Suprapubic skin (tissue), 4 donors: ENCODE data around the gene ATP6V0E1. TPM values are rescaled to one million over a fixed set of nuclear protein-coding genes. Genes with fewer than 3 reads are reported as not detected.
"Not testable (repeated sequence)": the region's sequence is repeated elsewhere in the genome, so short reads cannot be mapped to it uniquely, and the experiment has no call there.

Experiments
- DNase-seq, 2 donors: peaks; one replicate each; pipeline ENCODE4 v3.0.0-alpha.2; 2019; ENCODE audit warnings: low spot score in 2 of 2
- H3K27ac ChIP-seq: fragments of 200-600 bp; sonication (generic); one replicate; pipeline ENCODE4 v1.5.1; 2019
- H3K27me3 ChIP-seq: fragments of 200-600 bp; sonication (generic); one replicate; pipeline ENCODE4 v1.5.1; 2019
- H3K36me3 ChIP-seq: fragments of 200-600 bp; sonication (generic); one replicate; pipeline ENCODE4 v1.5.1; 2019
- H3K4me1 ChIP-seq: fragments of 200-600 bp; sonication (generic); one replicate; pipeline ENCODE4 v1.5.1; 2019
- H3K4me3 ChIP-seq: fragments of 200-600 bp; sonication (generic); one replicate; pipeline ENCODE4 v1.5.1; 2019; ENCODE audit warnings: mild to moderate bottlenecking
- H3K9me3 ChIP-seq: fragments of 200-600 bp; sonication (generic); one replicate; pipeline ENCODE4 v1.5.1; 2019
- CTCF ChIP-seq, 2 donors: fragments of 200-600 bp in 1 of 2; fragments of 450-650 bp in 1 of 2; sonication (generic) in 1 of 2; IDR thresholded peaks; one replicate each; pipeline ENCODE4 v1.5.1; 2016 to 2019; ENCODE audit warnings: antibody characterized with exemption in 2 of 2, mild to moderate bottlenecking in 1 of 2, moderate library complexity in 1 of 2
- EP300 ChIP-seq: sonication (generic); formaldehyde crosslinking; IDR thresholded peaks from one replicate; pipeline ENCODE4 v1.6.1; 2017; ENCODE audit warnings: antibody characterized with exemption
- POLR2A ChIP-seq, 2 donors: fragments of 450-650 bp; IDR thresholded peaks; one replicate each; pipeline ENCODE4 v1.6.1; 2017; ENCODE audit warnings: antibody characterized with exemption in 2 of 2, mild to moderate bottlenecking in 2 of 2, moderate library complexity in 2 of 2
- POLR2AphosphoS5 ChIP-seq, 3 donors: sonication (generic); formaldehyde crosslinking; IDR thresholded peaks; one replicate each; pipeline ENCODE4 v1.6.1; 2017; ENCODE audit warnings: antibody characterized with exemption in 3 of 3
- WGBS: methylation state at CpG from one replicate; pipeline ENCODE4 v1.1.5; 2018; 5-methylcytosine and 5-hydroxymethylcytosine counted together
- total RNA-seq, 4 donors: library from RNA; depleted of rRNA; stranded (reverse); fragments of >200 nt; gene quantifications; one replicate each; pipeline ENCODE4 v1.1.0, GENCODE V29; 2016

The ATP6V0E1 gene
- total RNA-seq, 4 donors from 2014 or later = 73.7 to 91.3 (median 82.1) TPM

GRCh38 chr5:173075137-173075843 lies 91.7 kb downstream of the ATP6V0E1 start:
- Histone ChIP-seq H3K27ac (no peak overlapping the region), H3K4me3 (no peak overlapping the region), H3K9me3 (no peaks in the 10 kb centered on the region), H3K4me1 (peaks cover 7% of the 10 kb centered on the region), H3K27me3 (no peaks in the 10 kb centered on the region), H3K36me3 (no peaks in the 10 kb centered on the region)
- DNase-seq = no peak
- 71% methylated on average over 5 of the region's 5 CpGs for WGBS
- no peak for TF ChIP-seq EP300
- TF ChIP-seq POLR2A (IDR thresholded peaks at IDR 0.05) = no peak
- no peak for TF ChIP-seq CTCF (IDR thresholded peaks at IDR 0.05)
- TF ChIP-seq POLR2AphosphoS5 (IDR thresholded peaks at IDR 0.05) = no peak

- TF ChIP-seq CTCF (IDR thresholded peaks at IDR 0.05) (no peak), POLR2A (IDR thresholded peaks at IDR 0.05) (no peak), POLR2AphosphoS5 (IDR thresholded peaks at IDR 0.05) (no peak), EP300 (no peak)
- no peaks in the 10 kb centered on the region for H3K9me3 ChIP-seq
- H3K4me3 ChIP-seq = no peak overlapping the region
- no peaks in the 10 kb centered on the region for H3K27me3 ChIP-seq
- no peaks in the 10 kb centered on the region for H3K36me3 ChIP-seq
- 92% methylated on average over 5 of the region's 5 CpGs for WGBS
- peaks cover 7% of the 10 kb centered on the region for H3K4me1 ChIP-seq
- DNase-seq = no peak
- no peak overlapping the region for H3K27ac ChIP-seq
These were observed 92.4 kb downstream of the ATP6V0E1 start for GRCh38 chr5:173075970-173076369.

- H3K9me3 ChIP-seq, DNase-seq, H3K4me1 ChIP-seq, H3K27ac ChIP-seq, H3K4me3 ChIP-seq, H3K36me3 ChIP-seq, H3K27me3 ChIP-seq: not testable (repeated sequence)
- 90% methylated on average over 4 of the region's 4 CpGs for WGBS
These were observed 92.9 kb downstream of the ATP6V0E1 start for GRCh38 chr5:173076471-173076870.

- no peak for TF ChIP-seq POLR2A (IDR thresholded peaks at IDR 0.05)
- no peak for TF ChIP-seq EP300
- no peak for TF ChIP-seq CTCF (IDR thresholded peaks at IDR 0.05)
- TF ChIP-seq POLR2AphosphoS5 (IDR thresholded peaks at IDR 0.05) = no peak
- H3K27ac ChIP-seq = no peak overlapping the region
- peaks cover 7% of the 10 kb centered on the region for H3K4me1 ChIP-seq
- H3K4me3 ChIP-seq = no peak overlapping the region
- 73% methylated on average over 3 of the region's 3 CpGs for WGBS
- no peaks in the 10 kb centered on the region for H3K27me3 ChIP-seq
- DNase-seq = no peak
- H3K9me3 ChIP-seq = no peaks in the 10 kb centered on the region
- peaks cover 8% of the 10 kb centered on the region for H3K36me3 ChIP-seq
These were observed 95.3 kb downstream of the ATP6V0E1 start for GRCh38 chr5:173078878-173079277.

Other genes starting within 250 kb of the ATP6V0E1 start
- gene DUSP1, start 212.6 kb upstream of the ATP6V0E1 start, total RNA-seq = 1,000 to 10,000 TPM; 1,246 to 2,948 (median 1,762) TPM
- 100 to 1,000 TPM in 1 of 4 donors, 10 to 100 TPM in 3; 81.2 to 106 (median 91.8) TPM for gene ERGIC1, start 149.5 kb upstream of the ATP6V0E1 start, total RNA-seq
- gene RPL26L1, start 24.3 kb upstream of the ATP6V0E1 start, total RNA-seq = 10 to 100 TPM; 14.2 to 30.7 (median 21.9) TPM
- 10 to 100 TPM; 21.8 to 65.5 (median 28.5) TPM for gene CREBRF, start 72.6 kb downstream of the ATP6V0E1 start, total RNA-seq
- 10 to 100 TPM in 2 of 4 donors, 1 to 10 TPM in 2; 7.1 to 16.5 (median 9.2) TPM for gene BNIP1, start 160.8 kb downstream of the ATP6V0E1 start, total RNA-seq